Fibroblast of villous mesenchyme (primary cell): Measurements from ENCODE around the gene MAPKAPK2. TPM values are rescaled to one million over a fixed set of nuclear protein-coding genes. Genes with fewer than 3 reads are reported as not detected.

Experiments
- DNase-seq: peaks from one replicate; pipeline ENCODE4 v3.0.0-alpha.2; 2010; ENCODE audit warnings: low read depth
- H3K4me3 ChIP-seq: 2 replicates; pipeline ENCODE4 v1.5.1; 2011; ENCODE audit warnings: low read depth, mild to moderate bottlenecking, low read length
- CTCF ChIP-seq: IDR thresholded peaks from 2 replicates; pipeline ENCODE4 v1.5.1; 2012; ENCODE audit warnings: low read depth, mild to moderate bottlenecking, low read length; ENCODE audit not compliant: insufficient read depth
- total RNA-seq: library from RNA; depleted of rRNA; stranded (reverse); fragments of >200 nt; gene quantifications from 2 replicates; pipeline ENCODE4 v1.2.3, GENCODE V29; 2012

MAPKAPK2 gene
- total RNA-seq, 1 donor = 45.3 TPM

- no peak for DNase-seq
- no peak overlapping the region for H3K4me3 ChIP-seq
- TF ChIP-seq CTCF = no peak
Observed at GRCh38 chr1:206658981-206659273, 25.8 kb upstream of the MAPKAPK2 start.

GRCh38 chr1:206660136-206660535 is 24.6 kb upstream of the MAPKAPK2 start:
- DNase-seq = no peak
- no peak for TF ChIP-seq CTCF
- H3K4me3 ChIP-seq = no peak overlapping the region

- no peak for DNase-seq
- H3K4me3 ChIP-seq = no peak overlapping the region
- TF ChIP-seq CTCF = no peak
Observed at GRCh38 chr1:206661161-206661820, 23.4 kb upstream of the MAPKAPK2 start.

DNA sequence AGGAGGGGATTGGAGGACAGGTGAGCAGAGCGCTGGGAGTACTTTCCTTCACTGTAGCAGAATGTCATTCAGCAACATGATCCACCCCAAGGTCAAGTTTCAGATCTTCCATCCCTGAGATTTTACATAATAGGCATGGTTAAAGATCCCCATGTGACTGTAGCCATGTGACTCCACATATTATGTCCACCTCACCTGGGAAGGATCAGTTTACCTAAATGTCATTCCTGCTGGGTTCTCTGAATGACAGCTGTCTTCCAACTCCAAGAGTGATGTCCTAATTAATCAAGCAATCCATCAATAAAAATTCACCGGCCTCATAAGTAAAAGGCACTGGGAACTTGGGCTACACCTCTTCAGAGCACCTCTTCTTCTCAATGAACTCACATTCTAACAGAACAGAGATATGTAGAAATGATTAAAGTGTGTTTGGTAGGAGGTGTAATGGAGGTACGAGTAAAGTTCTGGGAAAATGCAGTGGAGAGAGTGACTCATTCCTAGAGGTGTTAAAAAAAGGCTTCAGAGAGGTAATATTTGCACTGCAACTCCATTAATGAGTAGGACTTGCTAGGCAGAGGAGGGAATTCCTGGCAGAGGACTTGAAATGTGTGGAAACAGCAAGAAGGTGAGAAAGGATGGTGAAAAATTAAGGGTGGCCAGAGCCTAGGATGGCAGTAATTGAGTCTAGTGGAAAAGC is 22.2 kb upstream of the MAPKAPK2 start:
- no peak for TF ChIP-seq CTCF
- no peak overlapping the region for H3K4me3 ChIP-seq
- DNase-seq = no peak

GRCh38 chr1:206663362-206663761 is 21.3 kb upstream of the MAPKAPK2 start:
- no peak overlapping the region for H3K4me3 ChIP-seq

GRCh38 chr1:206663832-206664652 is 20.7 kb upstream of the MAPKAPK2 start:
- DNase-seq = peak; percentile 73
- H3K4me3 ChIP-seq = no peak overlapping the region

More at GRCh38 chr1:206663362-206663761, 21.3 kb upstream of the MAPKAPK2 start:
- no peak for DNase-seq
- no peak for TF ChIP-seq CTCF

More at GRCh38 chr1:206663832-206664652, 20.7 kb upstream of the MAPKAPK2 start:
- peak; percentile 83 for TF ChIP-seq CTCF
